Measurements from ENCODE around the gene LMF1. TPM values are rescaled to one million over a fixed set of nuclear protein-coding genes. Genes with fewer than 3 reads are reported as not detected.

Gene LMF1
- polyA plus RNA-seq, 1 donor from 2014 or later: 16.2 TPM

- Histone ChIP-seq H4K20me1 (ENCODE audit: insufficient read depth) (no peaks in the 10 kb centered on the region), H3K27ac (ENCODE audit: low read length) (no peak overlapping the region), H3K9me2 (ENCODE audit: insufficient read depth, low read length) (no peaks in the 10 kb centered on the region), H2AFZ (ENCODE audit: low read depth, low read length) (no peak overlapping the region), H3K9ac (ENCODE audit: low read length) (no peak overlapping the region), H3K79me2 (replicated peaks; ENCODE audit: insufficient read depth, low read length) (no peaks in the 10 kb centered on the region), H3K27me3 (ENCODE audit: insufficient read depth, low read depth, low read length) (no peaks in the 10 kb centered on the region), H3K36me3 (ENCODE audit: insufficient read depth, low read length) (no peaks in the 10 kb centered on the region), H3K4me3 (ENCODE audit: low read length) (no peak overlapping the region), H3K9me3 (ENCODE audit: low read length) (no peaks in the 10 kb centered on the region), H3K4me2 (ENCODE audit: low read length) (no peak overlapping the region), H3F3A (ENCODE audit: insufficient read depth, low read length, poor library complexity, severe bottlenecking) (no peaks in the 10 kb centered on the region)
- TF ChIP-seq MXI1 (conservative IDR thresholded peaks at IDR 0.05; ENCODE audit: poor library complexity, severe bottlenecking) (no peak), EP300 (conservative IDR thresholded peaks at IDR 0.05; ENCODE audit: poor library complexity, severe bottlenecking) (no peak), SMC3 (conservative IDR thresholded peaks at IDR 0.05; ENCODE audit: poor library complexity) (no peak), POLR2AphosphoS5 (IDR thresholded peaks at IDR 0.05) (no peak), EZH2 (IDR thresholded peaks at IDR 0.05; ENCODE audit: borderline replicate concordance, insufficient read depth, low read length, poor library complexity, severe bottlenecking) (no peak), RAD21 (conservative IDR thresholded peaks at IDR 0.05) (no peak), TAF1 (IDR thresholded peaks at IDR 0.05; ENCODE audit: low read depth) (no peak), REST (IDR thresholded peaks at IDR 0.05; ENCODE audit: borderline replicate concordance) (no peak)
- TF ChIP-seq, protein P1, sequence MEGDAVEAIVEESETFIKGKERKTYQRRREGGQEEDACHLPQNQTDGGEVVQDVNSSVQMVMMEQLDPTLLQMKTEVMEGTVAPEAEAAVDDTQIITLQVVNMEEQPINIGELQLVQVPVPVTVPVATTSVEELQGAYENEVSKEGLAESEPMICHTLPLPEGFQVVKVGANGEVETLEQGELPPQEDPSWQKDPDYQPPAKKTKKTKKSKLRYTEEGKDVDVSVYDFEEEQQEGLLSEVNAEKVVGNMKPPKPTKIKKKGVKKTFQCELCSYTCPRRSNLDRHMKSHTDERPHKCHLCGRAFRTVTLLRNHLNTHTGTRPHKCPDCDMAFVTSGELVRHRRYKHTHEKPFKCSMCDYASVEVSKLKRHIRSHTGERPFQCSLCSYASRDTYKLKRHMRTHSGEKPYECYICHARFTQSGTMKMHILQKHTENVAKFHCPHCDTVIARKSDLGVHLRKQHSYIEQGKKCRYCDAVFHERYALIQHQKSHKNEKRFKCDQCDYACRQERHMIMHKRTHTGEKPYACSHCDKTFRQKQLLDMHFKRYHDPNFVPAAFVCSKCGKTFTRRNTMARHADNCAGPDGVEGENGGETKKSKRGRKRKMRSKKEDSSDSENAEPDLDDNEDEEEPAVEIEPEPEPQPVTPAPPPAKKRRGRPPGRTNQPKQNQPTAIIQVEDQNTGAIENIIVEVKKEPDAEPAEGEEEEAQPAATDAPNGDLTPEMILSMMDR (IDR thresholded peaks at IDR 0.05; ENCODE audit: poor library complexity, severe bottlenecking): no peak
Measured at GRCh38 chr16:892536-893255, 78.1 kb downstream of the LMF1 start.

GRCh38 chr16:892006-892405, 78.8 kb downstream of the LMF1 start:
- Histone ChIP-seq H3K27ac (ENCODE audit: low read length) (no peak overlapping the region), H3K36me3 (ENCODE audit: insufficient read depth, low read length) (no peaks in the 10 kb centered on the region), H3K9me3 (ENCODE audit: low read length) (no peaks in the 10 kb centered on the region)

More at GRCh38 chr16:892006-892405, 78.8 kb downstream of the LMF1 start:
- H3K4me3 ChIP-seq (ENCODE audit: low read length): no peak overlapping the region
- no peak overlapping the region for H3K4me2 ChIP-seq (ENCODE audit: low read length)
- no peaks in the 10 kb centered on the region for H3K27me3 ChIP-seq (ENCODE audit: insufficient read depth, low read depth, low read length)
- TF ChIP-seq, protein P1 (IDR thresholded peaks at IDR 0.05; ENCODE audit: poor library complexity, severe bottlenecking): no peak
- TF ChIP-seq EZH2 (IDR thresholded peaks at IDR 0.05; ENCODE audit: borderline replicate concordance, insufficient read depth, low read length, poor library complexity, severe bottlenecking): no peak
- TF ChIP-seq MXI1 (conservative IDR thresholded peaks at IDR 0.05; ENCODE audit: poor library complexity, severe bottlenecking): no peak
- TF ChIP-seq SMC3 (conservative IDR thresholded peaks at IDR 0.05; ENCODE audit: poor library complexity): no peak
- TF ChIP-seq EP300 (conservative IDR thresholded peaks at IDR 0.05; ENCODE audit: poor library complexity, severe bottlenecking): no peak
- no peak for TF ChIP-seq REST (IDR thresholded peaks at IDR 0.05; ENCODE audit: borderline replicate concordance)
- TF ChIP-seq RAD21 (conservative IDR thresholded peaks at IDR 0.05): no peak
- TF ChIP-seq POLR2AphosphoS5 (IDR thresholded peaks at IDR 0.05): no peak
- no peak for TF ChIP-seq TAF1 (IDR thresholded peaks at IDR 0.05; ENCODE audit: low read depth)
- H3K79me2 ChIP-seq (replicated peaks; ENCODE audit: insufficient read depth, low read length): no peaks in the 10 kb centered on the region
- no peaks in the 10 kb centered on the region for H3F3A ChIP-seq (ENCODE audit: insufficient read depth, low read length, poor library complexity, severe bottlenecking)
- H3K9ac ChIP-seq (ENCODE audit: low read length): no peak overlapping the region
- H4K20me1 ChIP-seq (ENCODE audit: insufficient read depth): no peaks in the 10 kb centered on the region
- no peaks in the 10 kb centered on the region for H3K9me2 ChIP-seq (ENCODE audit: insufficient read depth, low read length)
- no peak overlapping the region for H2AFZ ChIP-seq (ENCODE audit: low read depth, low read length)

Data from neural cell (in vitro differentiated cells).